K562 (cell line): ENCODE measurements around the gene STMN3. TPM values are rescaled to one million over a fixed set of nuclear protein-coding genes. Genes with fewer than 3 reads are reported as not detected.

Source experiments
- CHD7 ChIP-seq: fragments of 200-600 bp; sonication (generic); IDR thresholded peaks from one replicate; pipeline ENCODE4 v1.6.1; 2012; ENCODE audit warnings: mild to moderate bottlenecking, low read depth, low read length, inconsistent platforms
- ETV6 ChIP-seq, 3 experiments: fragments of 150-350 bp in 1 of 3; sonication (generic) in 1 of 3; formaldehyde crosslinking in 1 of 3; IDR thresholded peaks; 2 replicates each; pipeline versions ENCODE4 v1.6.1 to v1.8.0; 2014 to 2022; ENCODE audit warnings: borderline replicate concordance in 2 of 3, low read depth in 2 of 3, antibody characterized with exemption in 1 of 3, low read length in 1 of 3, mild to moderate bottlenecking in 1 of 3, missing genetic modification reagents in 1 of 3
- FOXK2 ChIP-seq, 2 experiments: fragments of 450-650 bp; IDR thresholded peaks in 1 of 2; conservative IDR thresholded peaks in 1 of 2; 2 replicates each; pipeline ENCODE4 v1.6.1; 2016; ENCODE audit warnings: low read depth in 2 of 2, mild to moderate bottlenecking in 1 of 2
- MAFF ChIP-seq: IDR thresholded peaks from 2 replicates; pipeline ENCODE4 v1.6.1; 2012; ENCODE audit warnings: low read length, improper control_type of control experiment
- PPARD ChIP-seq: fragments of 250-450 bp; sonication (Bioruptor Pico); IDR thresholded peaks from 2 replicates; pipeline ENCODE4 v1.8.0; 2022; ENCODE audit warnings: inconsistent platforms, mild to moderate bottlenecking, moderate library complexity
- ZBTB5 ChIP-seq: fragments of 450-650 bp; IDR thresholded peaks from 2 replicates; pipeline ENCODE4 v1.6.1; 2017; ENCODE audit warnings: antibody characterized with exemption
- ZNF134 ChIP-seq: fragments of 250-450 bp; sonication (Bioruptor Pico); conservative IDR thresholded peaks from 2 replicates; pipeline ENCODE4 v1.4.0; 2020
- polyA plus RNA-seq, 8 experiments: library from polyadenylated mRNA; depleted of rRNA in 4 of 8; stranded (reverse) in 5 of 8; unstranded in 3 of 8; fragments of >200 nt; fragmentation: Nextera tagmentation in 2 of 8; fragmentation: Illumina TruSeq in 1 of 8; extraction: Ambion mirVana in 2 of 8; extraction: Trizol in 1 of 8; gene quantifications; 2 replicates each; pipeline versions ENCODE4 v1.2.1 to v1.2.3, GENCODE V29; 2011 to 2014; ENCODE audit warnings: inconsistent platforms in 1 of 8, missing spikeins in 1 of 8
- total RNA-seq, 7 experiments: library from RNA; depleted of rRNA in 6 of 7; stranded (reverse); fragments of >200 nt in 6 of 7; fragmentation: Illumina TruSeq in 2 of 7; extraction: Trizol in 2 of 7; gene quantifications; 2 replicates each; pipeline versions ENCODE4 v1.2.1 to v1.2.3, GENCODE V29; 2011 to 2021; ENCODE audit warnings: low replicate concordance in 1 of 7
- TF ChIP-seq, protein P1 (sequence below): IDR thresholded peaks from 3 replicates; pipeline ENCODE4 v1.6.1; 2011; ENCODE audit warnings: borderline replicate concordance, mild to moderate bottlenecking, moderate library complexity; ENCODE audit not compliant: insufficient read length; ENCODE audit errors: extremely low read depth

The STMN3 gene
- total and polyA plus RNA-seq, 9 of the 15 experiments (the other 6 are each of a cell fraction or from before 2014, with no cell fraction given), result 0.70 to 65.6 (median 29.4) TPM

DNA sequence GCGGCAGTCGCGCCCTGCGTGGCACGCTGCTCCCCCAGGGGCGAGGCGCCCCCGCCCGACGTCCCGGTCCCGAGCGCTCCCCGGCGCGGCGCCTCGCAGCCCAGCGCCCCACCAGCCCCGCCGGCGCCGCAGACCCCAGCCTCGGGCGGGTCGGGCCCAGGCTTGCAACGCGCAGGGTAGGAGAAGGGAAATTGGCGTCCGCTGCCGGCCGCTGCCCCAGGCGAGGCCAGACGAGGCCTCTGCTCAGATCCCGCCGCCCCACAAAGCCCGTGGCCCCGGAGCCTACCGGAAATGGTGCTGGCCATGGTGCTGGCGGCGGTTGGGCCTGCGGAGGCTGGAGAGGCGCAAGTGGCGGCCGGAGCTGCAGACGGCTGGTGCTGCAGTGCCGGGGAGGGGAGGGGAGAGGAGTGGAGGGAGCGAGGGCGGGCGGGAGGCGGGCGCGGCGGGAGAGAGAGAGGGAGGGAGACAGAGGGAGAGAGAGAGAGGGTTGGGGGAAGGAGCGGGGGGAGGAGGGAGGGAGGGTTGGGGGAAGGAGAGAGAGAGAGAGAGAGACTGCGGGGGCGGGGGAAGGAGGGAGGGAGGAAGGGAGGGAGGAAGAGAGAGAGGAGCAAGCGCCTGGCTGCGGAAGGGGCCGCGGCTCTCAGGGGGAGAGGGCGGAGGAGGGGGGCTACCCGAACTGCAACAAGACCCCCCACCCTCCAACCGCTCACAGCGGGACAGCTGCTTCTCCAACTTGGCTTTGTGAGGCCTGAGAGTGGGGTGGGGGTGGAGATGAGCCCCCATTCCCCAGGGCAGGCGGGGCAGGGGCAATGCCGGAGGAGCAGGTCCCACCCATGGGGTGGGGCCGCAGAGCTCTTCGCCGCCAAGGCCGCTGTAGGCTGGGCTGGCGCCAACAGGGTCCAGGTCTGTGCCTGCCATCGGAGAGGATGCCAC lies at the start of gene STMN3 (continued):
- no peak for TF ChIP-seq ZBTB5
- TF ChIP-seq ETV6 (IDR thresholded peaks at IDR 0.05; ENCODE audit: borderline replicate concordance in 1 of 2, low read depth in 2 of 2, low read length in 1 of 2), result no peak
- 0 out of 2 replicates have a peak, but pooled peaks have one; percentile 22 for TF ChIP-seq ETV6 (CRISPR knock-in tag; IDR thresholded peaks at IDR 0.05; ENCODE audit: borderline replicate concordance)
- TF ChIP-seq, protein P1, sequence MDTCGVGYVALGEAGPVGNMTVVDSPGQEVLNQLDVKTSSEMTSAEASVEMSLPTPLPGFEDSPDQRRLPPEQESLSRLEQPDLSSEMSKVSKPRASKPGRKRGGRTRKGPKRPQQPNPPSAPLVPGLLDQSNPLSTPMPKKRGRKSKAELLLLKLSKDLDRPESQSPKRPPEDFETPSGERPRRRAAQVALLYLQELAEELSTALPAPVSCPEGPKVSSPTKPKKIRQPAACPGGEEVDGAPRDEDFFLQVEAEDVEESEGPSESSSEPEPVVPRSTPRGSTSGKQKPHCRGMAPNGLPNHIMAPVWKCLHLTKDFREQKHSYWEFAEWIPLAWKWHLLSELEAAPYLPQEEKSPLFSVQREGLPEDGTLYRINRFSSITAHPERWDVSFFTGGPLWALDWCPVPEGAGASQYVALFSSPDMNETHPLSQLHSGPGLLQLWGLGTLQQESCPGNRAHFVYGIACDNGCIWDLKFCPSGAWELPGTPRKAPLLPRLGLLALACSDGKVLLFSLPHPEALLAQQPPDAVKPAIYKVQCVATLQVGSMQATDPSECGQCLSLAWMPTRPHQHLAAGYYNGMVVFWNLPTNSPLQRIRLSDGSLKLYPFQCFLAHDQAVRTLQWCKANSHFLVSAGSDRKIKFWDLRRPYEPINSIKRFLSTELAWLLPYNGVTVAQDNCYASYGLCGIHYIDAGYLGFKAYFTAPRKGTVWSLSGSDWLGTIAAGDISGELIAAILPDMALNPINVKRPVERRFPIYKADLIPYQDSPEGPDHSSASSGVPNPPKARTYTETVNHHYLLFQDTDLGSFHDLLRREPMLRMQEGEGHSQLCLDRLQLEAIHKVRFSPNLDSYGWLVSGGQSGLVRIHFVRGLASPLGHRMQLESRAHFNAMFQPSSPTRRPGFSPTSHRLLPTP, result no peak
- no peak for TF ChIP-seq ZNF134
- TF ChIP-seq CHD7, result no peak
- TF ChIP-seq FOXK2 (conservative IDR thresholded peaks at IDR 0.05 in 1 of 2, IDR thresholded peaks at IDR 0.05 in 1 of 2; ENCODE audit: low read depth in 2 of 2), result no peak
- TF ChIP-seq MAFF, result no peak
- TF ChIP-seq PPARD (CRISPR knock-in tag), result no peak
